Vagina (tissue), 2 donors: Measurements from ENCODE around the gene PPP2R2C. TPM values are rescaled to one million over a fixed set of nuclear protein-coding genes. Genes with fewer than 3 reads are reported as not detected.

Experiments
- DNase-seq, 2 donors: peaks; one replicate each; pipeline ENCODE4 v3.0.0-alpha.2; 2017; ENCODE audit errors: extremely low spot score in 2 of 2
- H3K27ac ChIP-seq: fragments of 200-600 bp; sonication (generic); one replicate; pipeline ENCODE4 v1.5.1; 2019
- H3K27me3 ChIP-seq: fragments of 200-600 bp; sonication (generic); one replicate; pipeline ENCODE4 v1.5.1; 2019
- H3K36me3 ChIP-seq, 2 donors: fragments of 200-600 bp; sonication (generic); one replicate each; pipeline ENCODE4 v1.5.1; 2017 to 2019
- H3K4me1 ChIP-seq: fragments of 200-600 bp; sonication (generic); one replicate; pipeline ENCODE4 v1.5.1; 2019
- H3K4me3 ChIP-seq, 2 donors: fragments of 200-600 bp; sonication (generic); 1 replicate in 1 of 2; 2 replicates in 1 of 2; pipeline ENCODE4 v1.5.1; 2016 to 2019
- H3K9me3 ChIP-seq: fragments of 200-600 bp; sonication (generic); one replicate; pipeline ENCODE4 v1.5.1; 2019
- POLR2A ChIP-seq, 2 donors: fragments of 450-650 bp; IDR thresholded peaks; one replicate each; pipeline ENCODE4 v1.6.1; 2017; ENCODE audit warnings: antibody characterized with exemption in 2 of 2, mild to moderate bottlenecking in 2 of 2, moderate library complexity in 2 of 2
- POLR2AphosphoS5 ChIP-seq, 2 donors: sonication (generic); formaldehyde crosslinking; IDR thresholded peaks; one replicate each; pipeline ENCODE4 v1.9.0; 2017; ENCODE audit warnings: antibody characterized with exemption in 2 of 2, mild to moderate bottlenecking in 2 of 2, low read depth in 1 of 2; ENCODE audit not compliant: insufficient read depth in 1 of 2
- intact Hi-C: fragments of 100-400 bp; cut with DNase I; formaldehyde crosslinking; loops from one replicate; pipeline ENCODE4 v1.15.1; 2023
- total RNA-seq: library from RNA; depleted of rRNA; stranded (reverse); fragments of >200 nt; gene quantifications from one replicate; pipeline ENCODE4 v1.2.3, GENCODE V29; 2016
- TF ChIP-seq, protein P1 (sequence below), 3 experiments: fragments of 450-650 bp in 2 of 3; fragments of 200-600 bp in 1 of 3; sonication (generic) in 1 of 3; IDR thresholded peaks; one replicate each; pipeline ENCODE4 v1.5.1; 2017 to 2019; ENCODE audit warnings: antibody characterized with exemption in 3 of 3, mild to moderate bottlenecking in 2 of 3, moderate library complexity in 2 of 3

The PPP2R2C gene
- total RNA-seq, 1 donor from 2014 or later, result 17.2 TPM

DNA sequence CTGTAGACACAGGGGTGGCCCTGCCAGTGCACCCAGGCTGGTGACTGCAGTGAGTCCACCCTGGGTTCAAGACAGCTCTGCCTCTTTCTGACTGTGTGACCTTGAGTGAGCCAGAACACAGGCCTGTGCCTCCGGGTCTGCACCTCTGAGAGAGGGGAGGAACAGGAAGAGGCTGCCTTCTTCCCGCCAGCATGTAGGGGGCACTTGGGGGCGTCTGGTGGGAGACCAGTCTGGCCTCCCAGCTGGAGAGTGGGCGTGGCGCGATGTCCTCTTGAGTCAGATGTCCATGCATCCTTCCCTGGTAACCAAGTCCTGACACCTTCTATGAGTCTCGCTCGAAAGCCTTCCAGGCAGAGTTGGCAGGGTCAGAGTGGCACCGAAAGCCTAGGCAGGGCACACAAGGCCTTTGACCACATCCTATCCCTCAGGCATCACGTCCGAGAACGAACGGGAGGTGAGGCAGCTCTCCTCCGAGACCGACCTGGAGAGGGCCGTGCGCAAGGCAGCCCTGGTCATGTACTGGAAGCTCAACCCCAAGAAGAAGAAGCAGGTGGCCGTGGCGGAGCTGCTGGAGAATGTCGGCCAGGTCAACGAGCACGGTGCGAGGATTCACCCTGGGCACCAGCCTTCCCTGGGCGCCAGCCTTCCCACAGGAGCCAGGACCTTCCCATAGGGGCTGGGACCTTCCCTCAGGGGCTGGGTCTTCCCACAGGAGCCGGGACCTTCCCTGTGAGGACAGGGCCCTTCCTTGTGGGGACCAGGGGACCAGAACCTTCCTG is 181.5 kb downstream of the PPP2R2C start:
- Histone ChIP-seq H3K4me3 (no peak overlapping the region), H3K9me3 (no peaks in the 10 kb centered on the region), H3K27ac (no peak overlapping the region), H3K36me3 (peaks cover 0 to 55% of the 10 kb centered on the region in 2 donors), H3K4me1 (no peaks in the 10 kb centered on the region), H3K27me3 (no peaks in the 10 kb centered on the region)
- intact Hi-C loops, result no loop called here
- DNase-seq, result no peak
- TF ChIP-seq, protein P1, sequence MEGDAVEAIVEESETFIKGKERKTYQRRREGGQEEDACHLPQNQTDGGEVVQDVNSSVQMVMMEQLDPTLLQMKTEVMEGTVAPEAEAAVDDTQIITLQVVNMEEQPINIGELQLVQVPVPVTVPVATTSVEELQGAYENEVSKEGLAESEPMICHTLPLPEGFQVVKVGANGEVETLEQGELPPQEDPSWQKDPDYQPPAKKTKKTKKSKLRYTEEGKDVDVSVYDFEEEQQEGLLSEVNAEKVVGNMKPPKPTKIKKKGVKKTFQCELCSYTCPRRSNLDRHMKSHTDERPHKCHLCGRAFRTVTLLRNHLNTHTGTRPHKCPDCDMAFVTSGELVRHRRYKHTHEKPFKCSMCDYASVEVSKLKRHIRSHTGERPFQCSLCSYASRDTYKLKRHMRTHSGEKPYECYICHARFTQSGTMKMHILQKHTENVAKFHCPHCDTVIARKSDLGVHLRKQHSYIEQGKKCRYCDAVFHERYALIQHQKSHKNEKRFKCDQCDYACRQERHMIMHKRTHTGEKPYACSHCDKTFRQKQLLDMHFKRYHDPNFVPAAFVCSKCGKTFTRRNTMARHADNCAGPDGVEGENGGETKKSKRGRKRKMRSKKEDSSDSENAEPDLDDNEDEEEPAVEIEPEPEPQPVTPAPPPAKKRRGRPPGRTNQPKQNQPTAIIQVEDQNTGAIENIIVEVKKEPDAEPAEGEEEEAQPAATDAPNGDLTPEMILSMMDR (IDR thresholded peaks at IDR 0.05), result no peak
- TF ChIP-seq POLR2AphosphoS5 (IDR thresholded peaks at IDR 0.05; ENCODE audit: insufficient read depth in 1 of 2, low read depth in 1 of 2), result no peak
- TF ChIP-seq POLR2A (IDR thresholded peaks at IDR 0.05), result no peak

DNA sequence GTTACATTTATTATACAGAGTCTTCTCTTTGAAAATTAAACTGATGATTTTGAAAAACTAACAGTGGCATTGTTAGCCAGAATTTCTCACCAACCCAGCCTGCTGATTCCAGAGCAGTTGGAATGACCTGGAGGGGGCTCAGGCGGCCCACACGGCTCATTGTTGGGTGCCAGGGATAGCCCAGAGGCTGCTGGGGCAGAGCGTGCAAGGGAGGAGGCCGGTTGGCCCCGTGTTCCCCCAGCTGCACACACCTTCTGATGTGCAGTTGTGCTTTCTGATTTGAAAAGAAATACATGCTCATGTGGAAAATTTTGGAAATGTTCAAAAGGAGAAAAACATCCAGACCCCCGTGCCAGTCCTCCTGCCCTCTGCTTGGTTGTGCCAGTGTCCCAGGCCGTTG is 182.2 kb downstream of the PPP2R2C start:
- H3K4me3 ChIP-seq, result no peak overlapping the region
- no peak overlapping the region for H3K27ac ChIP-seq
- H3K36me3 ChIP-seq, result peaks cover 0 to 58% of the 10 kb centered on the region in 2 donors
- no peaks in the 10 kb centered on the region for H3K4me1 ChIP-seq
- no peak for DNase-seq
- intact Hi-C loops, result no loop called here
- TF ChIP-seq POLR2AphosphoS5 (IDR thresholded peaks at IDR 0.05; ENCODE audit: insufficient read depth in 1 of 2, low read depth in 1 of 2), result no peak
- TF ChIP-seq POLR2A (IDR thresholded peaks at IDR 0.05), result no peak
- TF ChIP-seq, protein P1 (IDR thresholded peaks at IDR 0.05), result no peak
- H3K9me3 ChIP-seq, result no peaks in the 10 kb centered on the region
- H3K27me3 ChIP-seq, result no peaks in the 10 kb centered on the region

DNA sequence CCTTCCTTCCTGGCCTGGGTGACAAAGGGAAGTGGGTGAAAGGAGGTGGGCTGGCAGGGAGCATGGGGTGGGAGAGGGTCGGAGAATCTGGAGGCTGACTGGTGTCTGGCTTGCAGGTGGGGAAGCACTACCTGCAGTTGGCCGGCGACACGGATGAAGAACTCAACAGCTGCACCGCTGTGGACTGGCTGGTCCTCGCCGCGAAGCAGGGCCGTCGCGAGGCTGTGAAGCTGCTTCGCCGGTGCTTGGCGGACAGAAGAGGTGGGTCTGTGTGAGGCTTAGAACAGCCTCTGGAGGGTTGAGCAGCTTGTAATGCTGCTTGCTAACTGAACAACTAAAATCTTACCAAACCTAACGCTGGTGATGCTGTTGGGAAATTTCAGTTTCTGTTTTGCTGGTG is 183.5 kb downstream of the PPP2R2C start:
- Histone ChIP-seq H3K4me3 (no peak overlapping the region), H3K4me1 (no peaks in the 10 kb centered on the region), H3K27me3 (no peaks in the 10 kb centered on the region), H3K9me3 (no peaks in the 10 kb centered on the region), H3K36me3 (peaks cover 0 to 52% of the 10 kb centered on the region in 2 donors), H3K27ac (no peak overlapping the region)
- DNase-seq, result no peak
- TF ChIP-seq POLR2A (IDR thresholded peaks at IDR 0.05) (no peak), POLR2AphosphoS5 (IDR thresholded peaks at IDR 0.05; ENCODE audit: insufficient read depth in 1 of 2, low read depth in 1 of 2) (no peak)
- TF ChIP-seq, protein P1 (IDR thresholded peaks at IDR 0.05), result no peak
- intact Hi-C loops, result no loop called here

DNA sequence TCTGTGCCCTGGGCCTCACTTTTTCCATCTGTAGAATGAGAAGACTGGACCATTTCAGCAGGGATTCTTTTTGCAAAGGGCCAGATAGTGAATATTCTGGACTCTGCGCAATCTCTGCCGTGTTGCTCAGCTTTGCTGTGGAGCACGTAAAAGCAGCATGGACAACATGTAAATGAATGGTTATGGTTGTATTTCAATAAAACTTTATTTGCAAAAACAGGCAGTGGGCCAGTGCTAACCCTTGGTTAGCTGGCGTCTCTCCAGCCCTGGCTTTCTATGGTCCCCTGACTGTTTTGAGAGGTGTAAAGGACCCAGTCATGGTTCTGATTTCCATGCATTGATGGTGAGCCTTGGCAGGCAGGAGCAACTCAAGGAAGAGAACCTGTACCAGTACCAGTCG is 184.1 kb downstream of the PPP2R2C start:
- H3K36me3 ChIP-seq, result peaks cover 0 to 49% of the 10 kb centered on the region in 2 donors
- TF ChIP-seq, protein P1 (IDR thresholded peaks at IDR 0.05), result no peak
- TF ChIP-seq POLR2AphosphoS5 (IDR thresholded peaks at IDR 0.05; ENCODE audit: insufficient read depth in 1 of 2, low read depth in 1 of 2), result no peak
- TF ChIP-seq POLR2A (IDR thresholded peaks at IDR 0.05), result no peak
- no peaks in the 10 kb centered on the region for H3K27me3 ChIP-seq
- no peak overlapping the region for H3K27ac ChIP-seq
- no peaks in the 10 kb centered on the region for H3K9me3 ChIP-seq
- DNase-seq, result no peak
- H3K4me1 ChIP-seq, result no peaks in the 10 kb centered on the region
- intact Hi-C loops, result no loop called here
- no peak overlapping the region for H3K4me3 ChIP-seq
